ENCODE measurements around the gene DCLK1.

DNA sequence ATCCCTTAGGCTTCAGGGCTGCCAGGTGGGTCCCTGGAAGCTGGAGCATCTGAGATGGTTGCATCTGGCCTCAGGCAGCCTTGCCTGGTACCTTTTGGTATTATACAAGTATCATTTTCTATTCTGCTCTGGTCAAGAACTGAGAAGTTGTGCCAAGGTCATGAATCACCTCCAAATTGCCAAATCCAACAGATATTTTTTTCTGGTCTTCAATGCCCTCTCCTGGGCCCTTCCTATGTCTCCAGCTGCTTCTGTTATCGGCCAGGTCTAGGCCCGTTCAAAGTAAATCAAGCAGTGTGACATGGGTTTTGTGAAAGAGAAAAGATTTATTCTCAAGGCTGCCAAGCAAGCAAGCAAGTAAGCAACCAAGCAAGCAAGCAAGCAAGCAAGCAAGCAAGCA lies 383.6 kb downstream of the DCLK1 start:
- TF ChIP-seq, protein P1, sequence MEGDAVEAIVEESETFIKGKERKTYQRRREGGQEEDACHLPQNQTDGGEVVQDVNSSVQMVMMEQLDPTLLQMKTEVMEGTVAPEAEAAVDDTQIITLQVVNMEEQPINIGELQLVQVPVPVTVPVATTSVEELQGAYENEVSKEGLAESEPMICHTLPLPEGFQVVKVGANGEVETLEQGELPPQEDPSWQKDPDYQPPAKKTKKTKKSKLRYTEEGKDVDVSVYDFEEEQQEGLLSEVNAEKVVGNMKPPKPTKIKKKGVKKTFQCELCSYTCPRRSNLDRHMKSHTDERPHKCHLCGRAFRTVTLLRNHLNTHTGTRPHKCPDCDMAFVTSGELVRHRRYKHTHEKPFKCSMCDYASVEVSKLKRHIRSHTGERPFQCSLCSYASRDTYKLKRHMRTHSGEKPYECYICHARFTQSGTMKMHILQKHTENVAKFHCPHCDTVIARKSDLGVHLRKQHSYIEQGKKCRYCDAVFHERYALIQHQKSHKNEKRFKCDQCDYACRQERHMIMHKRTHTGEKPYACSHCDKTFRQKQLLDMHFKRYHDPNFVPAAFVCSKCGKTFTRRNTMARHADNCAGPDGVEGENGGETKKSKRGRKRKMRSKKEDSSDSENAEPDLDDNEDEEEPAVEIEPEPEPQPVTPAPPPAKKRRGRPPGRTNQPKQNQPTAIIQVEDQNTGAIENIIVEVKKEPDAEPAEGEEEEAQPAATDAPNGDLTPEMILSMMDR (IDR thresholded peaks at IDR 0.05): no peak
- TF ChIP-seq POLR2A (IDR thresholded peaks at IDR 0.05): no peak

All from lower leg skin (tissue), 3 donors.